GM20000 (cell line): ENCODE data around the gene ASH1L.

Source experiments
- DNase-seq: peaks from one replicate; pipeline ENCODE4 v3.0.0; 2012; ENCODE audit warnings: low spot score
- TF ChIP-seq, protein P1 (sequence below): IDR thresholded peaks from 2 replicates; pipeline ENCODE4 v1.5.1; 2012; ENCODE audit warnings: mild to moderate bottlenecking, control low read depth; ENCODE audit errors: extremely low read depth, missing control alignments

ASH1L gene

DNA sequence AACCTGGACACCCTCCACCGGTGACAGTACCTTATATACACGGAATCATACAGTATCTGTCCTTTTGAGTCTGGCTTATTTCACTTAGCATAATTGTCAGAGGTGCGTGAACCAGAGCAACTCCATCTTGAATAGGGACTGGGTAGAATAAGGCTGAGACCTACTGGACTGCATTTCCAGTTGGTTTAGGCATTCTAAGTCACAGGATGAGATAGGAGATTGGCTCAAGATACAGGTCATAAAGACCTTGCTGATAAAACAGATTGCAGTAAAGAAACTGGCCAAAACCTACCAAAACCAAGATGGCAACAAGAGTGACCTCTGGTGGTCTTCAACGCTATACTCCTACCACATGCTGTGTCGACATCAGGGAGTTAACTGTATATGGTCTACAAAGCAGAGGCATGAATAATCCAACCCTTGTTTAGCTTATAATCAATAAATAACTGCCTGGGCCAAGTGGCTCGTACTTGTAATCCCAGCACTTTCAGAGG, 255.3 kb downstream of the ASH1L start:
- DNase-seq = no peak
- TF ChIP-seq, protein P1, sequence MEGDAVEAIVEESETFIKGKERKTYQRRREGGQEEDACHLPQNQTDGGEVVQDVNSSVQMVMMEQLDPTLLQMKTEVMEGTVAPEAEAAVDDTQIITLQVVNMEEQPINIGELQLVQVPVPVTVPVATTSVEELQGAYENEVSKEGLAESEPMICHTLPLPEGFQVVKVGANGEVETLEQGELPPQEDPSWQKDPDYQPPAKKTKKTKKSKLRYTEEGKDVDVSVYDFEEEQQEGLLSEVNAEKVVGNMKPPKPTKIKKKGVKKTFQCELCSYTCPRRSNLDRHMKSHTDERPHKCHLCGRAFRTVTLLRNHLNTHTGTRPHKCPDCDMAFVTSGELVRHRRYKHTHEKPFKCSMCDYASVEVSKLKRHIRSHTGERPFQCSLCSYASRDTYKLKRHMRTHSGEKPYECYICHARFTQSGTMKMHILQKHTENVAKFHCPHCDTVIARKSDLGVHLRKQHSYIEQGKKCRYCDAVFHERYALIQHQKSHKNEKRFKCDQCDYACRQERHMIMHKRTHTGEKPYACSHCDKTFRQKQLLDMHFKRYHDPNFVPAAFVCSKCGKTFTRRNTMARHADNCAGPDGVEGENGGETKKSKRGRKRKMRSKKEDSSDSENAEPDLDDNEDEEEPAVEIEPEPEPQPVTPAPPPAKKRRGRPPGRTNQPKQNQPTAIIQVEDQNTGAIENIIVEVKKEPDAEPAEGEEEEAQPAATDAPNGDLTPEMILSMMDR = no peak

DNA sequence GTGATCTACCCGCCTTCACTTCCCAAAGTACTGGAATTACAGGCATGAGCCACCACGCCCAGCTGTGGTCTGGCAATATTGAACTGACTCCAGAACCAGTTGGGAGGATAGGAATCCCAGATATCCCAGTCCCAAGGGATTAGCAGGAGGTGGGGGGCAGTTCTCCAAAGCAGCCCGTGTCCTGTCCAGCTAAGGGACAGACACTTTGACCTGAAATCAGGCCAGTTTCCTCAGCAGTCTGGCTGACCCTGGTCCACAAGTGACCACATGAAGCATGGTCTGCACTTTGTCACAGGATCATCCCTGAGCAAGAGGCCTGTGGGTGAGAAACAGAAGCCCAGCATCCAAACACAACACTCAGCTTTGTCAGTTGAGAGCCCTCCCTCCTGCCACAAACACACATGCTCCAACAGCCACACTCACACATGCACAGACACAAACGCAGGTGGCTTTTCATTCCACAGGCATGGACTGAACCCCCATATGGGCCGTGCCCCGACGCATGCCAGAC, 256.7 kb downstream of the ASH1L start:
- DNase-seq = no peak
- TF ChIP-seq, protein P1 = no peak

DNA sequence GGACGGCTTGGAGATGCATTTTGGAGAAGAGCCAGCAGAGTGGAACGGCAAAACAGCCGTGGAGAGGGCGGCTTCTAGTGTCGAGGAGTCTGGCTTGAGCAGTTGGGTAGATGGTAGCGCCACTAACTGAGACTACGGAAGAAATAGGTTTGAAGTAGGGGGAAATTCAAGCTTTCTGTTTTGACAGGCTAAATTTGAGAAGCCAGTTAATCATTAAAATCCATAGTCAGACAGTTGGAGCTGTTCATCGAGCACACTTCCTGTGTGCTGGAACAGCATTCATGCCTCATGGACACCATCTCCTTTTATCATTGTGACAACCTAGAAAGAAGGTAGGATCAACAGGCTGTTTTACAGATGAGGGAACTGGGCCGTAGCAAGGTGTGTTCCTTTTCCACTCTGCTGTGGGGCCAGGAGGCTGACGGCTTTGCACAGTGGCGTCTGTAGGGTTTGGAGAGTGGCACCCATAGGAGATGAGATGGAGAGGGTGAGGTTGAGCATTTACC, 258.0 kb downstream of the ASH1L start:
- DNase-seq = no peak
- TF ChIP-seq, protein P1 = no peak

DNA sequence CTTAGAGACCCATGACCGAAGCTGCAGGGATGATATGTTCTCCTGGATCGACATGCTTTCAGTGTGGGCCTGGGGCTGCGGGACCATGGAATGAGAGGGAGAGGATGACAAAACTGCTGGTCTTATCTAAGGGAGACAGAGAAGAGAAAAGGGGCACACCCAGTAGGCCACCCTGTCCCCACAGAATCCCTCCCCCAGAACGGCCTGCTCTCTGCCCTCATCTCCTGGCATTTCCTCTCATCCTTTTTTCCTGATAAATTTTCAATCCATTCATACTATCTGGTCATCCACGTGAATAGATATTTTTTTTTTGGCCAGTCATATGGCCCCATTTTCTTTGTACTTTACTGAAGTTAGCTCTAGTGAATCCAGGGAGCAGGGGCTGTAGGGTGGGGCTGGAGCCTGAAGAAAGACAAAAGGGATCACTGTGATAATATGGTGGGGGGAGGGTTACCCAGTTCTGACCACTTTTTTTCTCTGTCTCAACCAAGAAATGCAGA, 261.2 kb downstream of the ASH1L start, which contains the start of gene PKLR:
TSS of gene PKLR (minus strand) at position 97 of the 500 bp plus-strand sequence. CDS start at position 54, 43 bp downstream.
- DNase-seq = no peak
- TF ChIP-seq, protein P1 = no peak

DNA sequence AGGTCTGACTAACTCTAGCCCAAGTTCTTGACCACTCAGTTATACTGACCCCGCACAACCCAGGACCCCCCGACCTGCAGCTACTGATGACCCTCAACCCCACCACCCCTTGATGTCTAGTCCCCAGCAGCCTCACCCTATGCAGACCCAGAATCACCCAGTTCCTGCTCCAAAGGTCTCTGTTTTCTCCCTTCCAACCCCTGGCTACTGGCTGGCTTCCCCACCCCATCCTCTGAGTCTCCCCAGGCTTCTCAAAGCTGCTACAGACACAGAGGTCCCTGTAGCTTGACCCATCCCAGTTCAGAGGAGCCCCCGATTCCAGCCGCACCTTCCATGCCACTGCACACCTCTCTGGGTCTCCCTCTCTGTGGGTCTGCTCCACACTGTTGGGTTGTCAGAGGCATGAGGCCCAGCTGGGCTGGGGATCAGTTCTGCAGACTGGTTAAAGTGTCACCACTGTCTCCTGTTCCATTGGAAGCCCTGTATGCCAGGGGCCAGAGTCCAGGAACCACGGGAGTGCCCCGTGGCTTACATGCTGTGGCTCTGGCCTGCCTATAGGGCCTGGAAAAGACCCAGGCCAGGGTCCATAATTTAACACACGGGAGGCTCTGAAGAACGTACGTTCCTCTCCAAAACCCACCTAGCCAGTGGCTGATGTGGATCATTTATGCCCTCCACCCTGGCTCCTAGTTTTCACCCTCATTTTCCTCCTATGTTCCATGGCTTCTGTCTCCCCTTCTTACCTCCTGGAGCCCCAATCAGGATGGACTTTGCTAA, 261.9 kb downstream of the ASH1L start:
- DNase-seq = no peak
- TF ChIP-seq, protein P1 = no peak

DNA sequence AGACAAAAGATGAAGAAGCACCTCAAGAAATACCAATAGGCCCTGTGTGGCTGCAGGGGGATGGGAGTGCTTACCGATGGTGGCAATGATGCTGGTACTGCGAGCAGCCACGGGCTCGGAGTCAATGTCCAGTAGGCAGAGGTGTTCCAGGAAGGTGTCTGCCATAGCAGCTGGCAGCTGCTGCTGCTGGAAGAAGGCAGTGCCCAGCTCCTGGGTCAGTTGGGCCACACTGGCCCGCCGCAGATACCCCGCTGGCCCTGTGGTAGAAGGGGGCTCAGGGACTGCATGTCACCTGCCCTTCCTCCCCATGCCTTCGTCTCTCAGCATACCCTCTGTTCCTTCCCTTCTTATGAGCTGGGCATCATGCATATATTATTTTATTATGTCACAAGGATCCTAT, 262.6 kb downstream of the ASH1L start:
- DNase-seq = no peak
- TF ChIP-seq, protein P1 = no peak

DNA sequence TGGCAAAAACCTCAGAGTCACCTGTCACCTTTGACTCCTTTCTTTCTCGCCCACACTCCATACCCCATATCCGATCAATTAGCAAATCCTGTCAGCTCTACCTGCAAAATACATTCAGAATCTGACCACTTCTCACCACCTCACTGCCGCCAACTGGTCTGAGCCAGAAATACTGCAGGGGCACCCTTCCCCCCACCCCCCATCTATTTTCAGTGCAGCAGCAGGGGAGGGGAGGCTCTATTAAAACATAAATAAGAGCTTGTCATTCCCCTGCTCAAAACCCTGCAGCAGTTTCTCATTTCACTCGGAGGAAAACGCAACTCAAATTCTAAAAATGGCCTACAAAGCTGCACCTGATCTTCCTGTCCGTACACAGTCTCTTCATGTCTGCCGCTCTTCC, 265.2 kb downstream of the ASH1L start:
- TF ChIP-seq, protein P1 = no peak
- DNase-seq = no peak
